HepG2 (cell line): ENCODE data around the gene COPS6. TPM values are rescaled to one million over a fixed set of nuclear protein-coding genes. Genes with fewer than 3 reads are reported as not detected.

Experiments
- ARNTL ChIP-seq: sonication (generic); formaldehyde crosslinking; IDR thresholded peaks from 2 replicates; pipeline ENCODE4 v1.4.0; 2020; ENCODE audit warnings: mild to moderate bottlenecking, missing genetic modification reagents
- CHD4 ChIP-seq: fragments of 200-600 bp; sonication (generic); IDR thresholded peaks from 2 replicates; pipeline ENCODE4 v1.7.0; 2017; ENCODE audit warnings: mild to moderate bottlenecking, low read length, borderline replicate concordance
- DRAP1 ChIP-seq: IDR thresholded peaks from 2 replicates; pipeline ENCODE4 v1.6.1; 2016; ENCODE audit warnings: missing genetic modification reagents, missing compliant biosample characterization
- ELK4 ChIP-seq: sonication (generic); formaldehyde crosslinking; IDR thresholded peaks from 2 replicates; pipeline ENCODE4 v1.9.0; 2021; ENCODE audit warnings: missing genetic modification reagents, borderline replicate concordance
- FOXO4 ChIP-seq: sonication (generic); formaldehyde crosslinking; conservative IDR thresholded peaks from 2 replicates; pipeline ENCODE4 v1.8.1; 2023; ENCODE audit warnings: missing genetic modification reagents
- GABPB1 ChIP-seq: IDR thresholded peaks from 2 replicates; pipeline ENCODE4 v1.6.1; 2016; ENCODE audit warnings: mild to moderate bottlenecking, missing genetic modification reagents, moderate library complexity, missing compliant biosample characterization
- HOXA5 ChIP-seq: sonication (generic); formaldehyde crosslinking; IDR thresholded peaks from 2 replicates; pipeline ENCODE4 v1.4.0; 2020; ENCODE audit warnings: missing genetic modification reagents
- KDM4B ChIP-seq: sonication (generic); formaldehyde crosslinking; IDR thresholded peaks from 2 replicates; pipeline ENCODE4 v1.4.0; 2020; ENCODE audit warnings: missing genetic modification reagents
- MTERF4 ChIP-seq: sonication (generic); formaldehyde crosslinking; IDR thresholded peaks from 2 replicates; pipeline ENCODE4 v1.8.0; 2023; ENCODE audit warnings: mild to moderate bottlenecking, missing genetic modification reagents
- MYC ChIP-seq: sonication (generic); formaldehyde crosslinking; IDR thresholded peaks from 2 replicates; pipeline ENCODE4 v1.9.0; 2021; ENCODE audit warnings: missing genetic modification reagents, borderline replicate concordance
- NCOA1 ChIP-seq: sonication (generic); formaldehyde crosslinking; IDR thresholded peaks from 2 replicates; pipeline ENCODE4 v1.9.0; 2021; ENCODE audit warnings: missing genetic modification reagents
- PAWR ChIP-seq: sonication (generic); formaldehyde crosslinking; IDR thresholded peaks from 2 replicates; pipeline ENCODE4 v1.4.0; 2020; ENCODE audit warnings: missing genetic modification reagents, mild to moderate bottlenecking, borderline replicate concordance
- SP1 ChIP-seq, 2 experiments: fragments of 450-650 bp in 1 of 2; sonication (generic) in 1 of 2; formaldehyde crosslinking in 1 of 2; IDR thresholded peaks; 2 replicates each; pipeline versions ENCODE4 v1.4.0 to v1.6.1; 2016 to 2020; ENCODE audit warnings: missing genetic modification reagents in 1 of 2
- ZBTB20 ChIP-seq: sonication (generic); formaldehyde crosslinking; IDR thresholded peaks from 2 replicates; pipeline ENCODE4 v1.8.1; 2023; ENCODE audit warnings: missing genetic modification reagents, low read depth, mild to moderate bottlenecking, borderline replicate concordance
- ZFP41 ChIP-seq: sonication (generic); formaldehyde crosslinking; IDR thresholded peaks from 2 replicates; pipeline ENCODE4 v1.4.0; 2020; ENCODE audit warnings: mild to moderate bottlenecking, missing genetic modification reagents, borderline replicate concordance
- ZFP91 ChIP-seq: sonication (generic); formaldehyde crosslinking; IDR thresholded peaks from 2 replicates; pipeline ENCODE4 v1.9.0; 2022; ENCODE audit warnings: missing genetic modification reagents, mild to moderate bottlenecking, borderline replicate concordance
- ZNF12 ChIP-seq: sonication (generic); formaldehyde crosslinking; IDR thresholded peaks from 2 replicates; pipeline ENCODE4 v1.5.0; 2020; ENCODE audit warnings: missing genetic modification reagents
- ZNF367 ChIP-seq: sonication (generic); formaldehyde crosslinking; IDR thresholded peaks from 2 replicates; pipeline ENCODE4 v1.4.0; 2020; ENCODE audit warnings: missing genetic modification reagents, borderline replicate concordance
- ZNF710 ChIP-seq: sonication (generic); formaldehyde crosslinking; IDR thresholded peaks from 2 replicates; pipeline ENCODE4 v1.5.0; 2020; ENCODE audit warnings: mild to moderate bottlenecking, missing genetic modification reagents, borderline replicate concordance
- ZNF850 ChIP-seq: sonication (generic); formaldehyde crosslinking; conservative IDR thresholded peaks from 2 replicates; pipeline ENCODE4 v1.9.0; 2021; ENCODE audit warnings: mild to moderate bottlenecking, missing genetic modification reagents
- ZZZ3 ChIP-seq: sonication (generic); formaldehyde crosslinking; IDR thresholded peaks from 2 replicates; pipeline ENCODE4 v1.4.0; 2020; ENCODE audit warnings: missing genetic modification reagents, mild to moderate bottlenecking, borderline replicate concordance
- polyA plus RNA-seq, 8 experiments: library from polyadenylated mRNA; depleted of rRNA in 3 of 8; stranded (reverse) in 7 of 8; unstranded in 1 of 8; fragments of >200 nt; fragmentation: Illumina TruSeq in 4 of 8; extraction: Trizol in 4 of 8; gene quantifications; 2 replicates each; pipeline versions ENCODE4 v1.2.1 to v1.2.3, GENCODE V29; 2011 to 2016; ENCODE audit warnings: low read depth in 4 of 8, missing spikeins in 1 of 8, mixed read lengths in 1 of 8; ENCODE audit not compliant: insufficient read depth in 1 of 8
- total RNA-seq, 5 experiments: library from RNA; depleted of rRNA; stranded (reverse); fragments of >200 nt; fragmentation: Illumina TruSeq; extraction: Trizol; gene quantifications; 2 replicates each; pipeline ENCODE4 v1.2.3, GENCODE V29; 2016; ENCODE audit warnings: low read depth in 1 of 5

Gene COPS6
- total and polyA plus RNA-seq, 2 of the 13 experiments (the other 11 are each of a cell fraction or from before 2014, with no cell fraction given): 33.4 to 117 TPM

- TF ChIP-seq ZFP91 (peak; percentile 100), HOXA5 (no peak), SP1 (IDR thresholded peaks at IDR 0.05) (no peak), SP1 (CRISPR knock-in tag; IDR thresholded peaks at IDR 0.05) (peak; percentile 40; the same call in 1 of the 2 replicates), ZNF367 (CRISPR knock-in tag) (no peak), CHD4 (no peak), ZBTB20 (CRISPR knock-in tag) (peak; percentile 40; the same call in 1 of the 2 replicates), MTERF4 (CRISPR knock-in tag) (no peak), ARNTL (CRISPR knock-in tag) (0 out of 2 replicates have a peak, but pooled peaks have one; percentile 18), ZNF710 (CRISPR knock-in tag) (no peak), ZFP41 (CRISPR knock-in tag) (no peak), GABPB1 (CRISPR knock-in tag) (peak; percentile 81), ELK4 (CRISPR knock-in tag) (no peak), ZNF12 (no peak), NCOA1 (no peak), MYC (CRISPR knock-in tag) (peak; percentile 63), PAWR (CRISPR knock-in tag) (no peak), DRAP1 (CRISPR knock-in tag) (no peak), FOXO4 (CRISPR knock-in tag) (no peak), ZNF850 (CRISPR knock-in tag) (no peak), ZZZ3 (CRISPR knock-in tag) (no peak), KDM4B (CRISPR knock-in tag) (no peak)
Observed at GRCh38 chr7:100101016-100101862, 12.5 kb downstream of the COPS6 start, which contains the start of the genes AP4M1 and MCM7 (continued).
